Transverse colon (tissue), 4 donors: Measurements from ENCODE around the gene METTL8. TPM values are rescaled to one million over a fixed set of nuclear protein-coding genes. Genes with fewer than 3 reads are reported as not detected.

Experiments used
- DNase-seq: peaks from one replicate; pipeline ENCODE4 v3.0.0-alpha.2; 2019
- H3K27ac ChIP-seq, 4 donors: fragments of 200-600 bp; sonication (generic); 2 replicates each; pipeline ENCODE4 v1.5.1; 2016 to 2018; ENCODE audit warnings: inconsistent platforms in 4 of 4
- H3K27me3 ChIP-seq: fragments of 200-600 bp; sonication (generic); 2 replicates; pipeline ENCODE4 v1.5.1; 2017; ENCODE audit warnings: inconsistent platforms
- H3K36me3 ChIP-seq, 4 donors: fragments of 200-600 bp; sonication (generic); 2 replicates each; pipeline ENCODE4 v1.5.1; 2017 to 2019; ENCODE audit warnings: inconsistent platforms in 4 of 4
- H3K4me1 ChIP-seq, 4 donors: fragments of 200-600 bp; sonication (generic); 2 replicates each; pipeline ENCODE4 v1.5.1; 2017 to 2020; ENCODE audit warnings: inconsistent platforms in 4 of 4
- H3K4me3 ChIP-seq, 4 donors: fragments of 200-600 bp; sonication (generic); 1 replicate in 1 of 4; 2 replicates in 3 of 4; pipeline versions ENCODE4 v1.5.1 to v1.6.1; 2017 to 2019; ENCODE audit warnings: inconsistent platforms in 4 of 4
- H3K9me3 ChIP-seq, 2 donors: fragments of 200-600 bp; sonication (generic); 2 replicates each; pipeline ENCODE4 v1.5.1; 2017 to 2019; ENCODE audit warnings: inconsistent platforms in 2 of 2
- EP300 ChIP-seq: sonication (generic); formaldehyde crosslinking; IDR thresholded peaks from one replicate; pipeline ENCODE4 v1.6.1; 2017; ENCODE audit warnings: antibody characterized with exemption, low read depth
- POLR2A ChIP-seq: fragments of 450-650 bp; IDR thresholded peaks from one replicate; pipeline ENCODE4 v1.6.1; 2016; ENCODE audit warnings: antibody characterized with exemption, mild to moderate bottlenecking, moderate library complexity
- POLR2AphosphoS5 ChIP-seq, 3 donors: sonication (generic); formaldehyde crosslinking; IDR thresholded peaks; one replicate each; pipeline ENCODE4 v1.6.1; 2016; ENCODE audit warnings: antibody characterized with exemption in 3 of 3
- WGBS, 2 donors: methylation state at CpG; one replicate each; pipeline ENCODE4 v1.1.5; 2018; ENCODE audit warnings: low coverage in 1 of 2; 5-methylcytosine and 5-hydroxymethylcytosine counted together
- in situ Hi-C, 4 donors: fragments of 200-750 bp; cut with MboI; loops; one replicate each; pipeline versions ENCODE4 v1.15.0 to v1.15.1; 2017; ENCODE audit warnings: low sequenced_read_pairs in 3 of 4, low pct_ligation_motif_present in 1 of 4, low pct_unique_long_range_greater_than_20kb in 1 of 4
- intact Hi-C: fragments of 100-400 bp; cut with DNase I; formaldehyde crosslinking; loops from one replicate; pipeline ENCODE4 v1.15.1; 2023; ENCODE audit warnings: low total_unique reads
- total RNA-seq, 4 donors: library from RNA; depleted of rRNA; stranded (reverse); fragments of >200 nt; gene quantifications; one replicate each; pipeline ENCODE4 v1.1.0, GENCODE V29; 2016
- TF ChIP-seq, protein P1 (sequence below), 5 experiments: fragments of 200-600 bp in 3 of 5; fragments of 450-650 bp in 2 of 5; sonication (generic) in 3 of 5; IDR thresholded peaks; 1 replicate in 2 of 5; 2 replicates in 3 of 5; pipeline ENCODE4 v1.5.1; 2016 to 2017; ENCODE audit warnings: antibody characterized with exemption in 5 of 5, inconsistent platforms in 3 of 5, mild to moderate bottlenecking in 2 of 5, moderate library complexity in 1 of 5

Gene METTL8
- total RNA-seq, 4 donors from 2014 or later = 6.7 to 64.5 (median 22.1) TPM

DNA sequence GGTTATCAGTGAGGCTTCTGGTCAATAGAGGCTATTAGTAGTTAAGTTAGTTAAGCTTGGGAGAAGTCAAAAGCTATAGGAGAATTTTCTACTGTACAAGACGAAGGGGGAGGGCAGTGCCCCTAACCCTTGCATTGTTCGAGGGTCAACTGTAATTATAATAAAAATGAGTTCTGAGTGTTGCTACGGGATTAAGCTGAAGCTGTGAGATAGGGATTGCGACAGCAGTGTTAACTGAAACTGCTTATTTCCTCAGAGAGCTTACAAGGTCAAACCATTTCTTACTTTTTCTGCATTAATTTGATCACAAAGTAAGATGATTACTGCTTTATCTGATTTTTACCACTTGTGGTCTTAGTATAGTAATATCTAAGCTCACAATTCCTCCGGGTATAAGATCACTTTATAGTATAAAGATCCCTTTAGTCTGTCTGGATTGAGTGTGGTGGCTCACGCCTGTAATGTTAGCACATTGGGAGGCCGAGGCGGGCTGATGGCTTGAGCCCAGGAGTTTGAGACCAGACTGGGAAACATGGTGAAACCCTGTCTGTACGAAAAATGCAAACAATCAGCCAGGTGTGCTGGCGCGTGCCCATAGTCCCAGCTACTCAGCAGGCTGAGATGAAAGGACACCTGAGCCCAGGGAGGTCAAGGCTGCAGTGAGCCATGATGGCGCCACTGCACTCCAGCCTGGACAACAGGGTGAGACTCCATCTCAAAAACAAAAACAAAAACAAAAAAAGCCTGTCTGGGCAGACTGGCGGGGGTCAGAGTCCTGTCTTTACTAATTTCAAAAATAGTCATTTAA, 153.6 kb downstream of the METTL8 start:
- Histone ChIP-seq H3K36me3 (no peaks in the 10 kb centered on the region), H3K27ac (no peak overlapping the region), H3K27me3 (no peaks in the 10 kb centered on the region), H3K4me3 (no peak overlapping the region), H3K9me3 (no peaks in the 10 kb centered on the region), H3K4me1 (no peaks in the 10 kb centered on the region)
- intact Hi-C loops = loop anchor here (10.0 kb wide), 1 partner anchor 135 kb away; no protein-coding TSS in a partner anchor
- DNase-seq = no peak
- TF ChIP-seq POLR2AphosphoS5 (IDR thresholded peaks at IDR 0.05) (no peak), EP300 (no peak), POLR2A (no peak)
- TF ChIP-seq, protein P1, sequence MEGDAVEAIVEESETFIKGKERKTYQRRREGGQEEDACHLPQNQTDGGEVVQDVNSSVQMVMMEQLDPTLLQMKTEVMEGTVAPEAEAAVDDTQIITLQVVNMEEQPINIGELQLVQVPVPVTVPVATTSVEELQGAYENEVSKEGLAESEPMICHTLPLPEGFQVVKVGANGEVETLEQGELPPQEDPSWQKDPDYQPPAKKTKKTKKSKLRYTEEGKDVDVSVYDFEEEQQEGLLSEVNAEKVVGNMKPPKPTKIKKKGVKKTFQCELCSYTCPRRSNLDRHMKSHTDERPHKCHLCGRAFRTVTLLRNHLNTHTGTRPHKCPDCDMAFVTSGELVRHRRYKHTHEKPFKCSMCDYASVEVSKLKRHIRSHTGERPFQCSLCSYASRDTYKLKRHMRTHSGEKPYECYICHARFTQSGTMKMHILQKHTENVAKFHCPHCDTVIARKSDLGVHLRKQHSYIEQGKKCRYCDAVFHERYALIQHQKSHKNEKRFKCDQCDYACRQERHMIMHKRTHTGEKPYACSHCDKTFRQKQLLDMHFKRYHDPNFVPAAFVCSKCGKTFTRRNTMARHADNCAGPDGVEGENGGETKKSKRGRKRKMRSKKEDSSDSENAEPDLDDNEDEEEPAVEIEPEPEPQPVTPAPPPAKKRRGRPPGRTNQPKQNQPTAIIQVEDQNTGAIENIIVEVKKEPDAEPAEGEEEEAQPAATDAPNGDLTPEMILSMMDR (IDR thresholded peaks at IDR 0.05) = no peak
- in situ Hi-C loops = no loop called here
- WGBS, 2 donors = 89 to 93% methylated on average over 11 to 13 of the region's 13 CpGs

DNA sequence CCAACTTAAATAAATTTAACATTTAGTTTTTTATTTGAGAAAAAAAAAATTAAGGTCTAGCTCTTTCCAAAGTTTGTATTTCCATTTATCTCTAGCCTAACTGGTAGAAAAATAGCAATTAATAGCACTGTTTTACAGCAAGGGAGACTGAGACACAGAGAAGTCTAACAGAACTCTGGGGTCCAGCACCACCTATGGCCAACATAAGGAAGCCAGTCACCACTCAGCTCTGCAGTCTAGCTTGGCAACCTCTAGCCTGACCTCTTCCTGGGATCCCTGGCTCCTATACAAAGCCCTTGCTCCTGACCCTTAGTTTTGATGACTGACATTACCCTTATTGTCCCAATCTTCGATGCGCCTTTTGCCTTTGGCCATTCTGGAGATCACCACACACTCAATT, 159.0 kb downstream of the METTL8 start:
- 92 to 98% methylated on average over 2 of the region's 2 CpGs for WGBS, 2 donors
- in situ Hi-C loops = no loop called here
- DNase-seq = no peak

DNA sequence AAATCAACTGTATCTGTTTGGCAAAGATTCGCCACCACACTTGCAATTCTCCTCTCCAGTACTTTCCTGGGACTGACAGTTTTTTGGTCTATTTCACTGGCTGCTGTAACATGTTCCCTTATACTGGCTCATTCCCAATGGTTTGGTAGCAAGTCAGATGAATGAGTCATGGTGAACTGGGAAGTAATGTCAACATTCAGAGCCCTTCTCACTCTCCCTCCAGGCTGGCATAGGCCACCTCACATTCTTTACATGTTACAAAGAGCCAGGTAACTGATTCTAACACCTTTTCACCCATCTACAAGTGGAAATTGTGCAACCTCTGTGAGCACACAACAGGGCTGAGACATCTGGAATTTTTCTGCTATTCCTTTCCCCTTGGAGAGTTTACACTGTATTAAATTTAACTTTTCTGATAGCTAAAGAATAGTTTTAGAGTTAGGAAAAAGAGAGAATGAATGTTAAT, 161.8 kb downstream of the METTL8 start:
- WGBS, 2 donors = 63% methylated on average over 1 of the region's 1 CpG
- TF ChIP-seq, protein P1 (IDR thresholded peaks at IDR 0.05) = no peak
- TF ChIP-seq POLR2AphosphoS5 (IDR thresholded peaks at IDR 0.05) = peak in 2 of 3 donors; percentile 9 to 14
- Histone ChIP-seq H3K4me3 (no peak overlapping the region), H3K4me1 (peaks cover 0 to 5% (median 0%) of the 10 kb centered on the region in 4 donors), H3K27ac (peak overlapping the region in 3 of 4 donors; percentile 8 to 32 (median 27)), H3K36me3 (no peaks in the 10 kb centered on the region), H3K27me3 (no peaks in the 10 kb centered on the region), H3K9me3 (no peaks in the 10 kb centered on the region)
- DNase-seq = no peak
- in situ Hi-C loops = no loop called here
- intact Hi-C loops = loop anchor here (10.0 kb wide), 1 partner anchor 143 kb away; no protein-coding TSS in a partner anchor

More for the DNA sequence above, 159.0 kb downstream of the METTL8 start:
- TF ChIP-seq POLR2A (no peak), EP300 (no peak), POLR2AphosphoS5 (IDR thresholded peaks at IDR 0.05) (no peak)
- TF ChIP-seq, protein P1 (IDR thresholded peaks at IDR 0.05) = no peak
- Histone ChIP-seq H3K9me3 (no peaks in the 10 kb centered on the region), H3K4me3 (no peak overlapping the region), H3K4me1 (peaks cover 0 to 5% (median 0%) of the 10 kb centered on the region in 4 donors), H3K27me3 (no peaks in the 10 kb centered on the region), H3K36me3 (no peaks in the 10 kb centered on the region), H3K27ac (no peak overlapping the region)
- intact Hi-C loops = loop anchor here (10.0 kb wide), 1 partner anchor 140 kb away; no protein-coding TSS in a partner anchor

GRCh38 chr2:171271386-171271785, 162.4 kb downstream of the METTL8 start:
- in situ Hi-C loops (no loop called here), intact Hi-C loops (loop anchor here (10.0 kb wide), 1 partner anchor 143 kb away; no protein-coding TSS in a partner anchor)
- no peak for DNase-seq
- Histone ChIP-seq H3K27me3 (no peaks in the 10 kb centered on the region), H3K36me3 (no peaks in the 10 kb centered on the region), H3K27ac (peak overlapping the region in 1 of 4 donors; percentile 8), H3K4me1 (peaks cover 0 to 5% (median 0%) of the 10 kb centered on the region in 4 donors), H3K9me3 (no peaks in the 10 kb centered on the region), H3K4me3 (no peak overlapping the region)
- WGBS, 2 donors = 71 to 80% methylated on average over 1 of the region's 1 CpG
- TF ChIP-seq EP300 (no peak), POLR2AphosphoS5 (IDR thresholded peaks at IDR 0.05) (no peak), POLR2A (no peak)
- TF ChIP-seq, protein P1 (IDR thresholded peaks at IDR 0.05) = no peak
